CD14-positive monocyte (primary cell): ENCODE results near the gene DIPK1C. TPM values are rescaled to one million over a fixed set of nuclear protein-coding genes. Genes with fewer than 3 reads are reported as not detected.

Experiments used
- DNase-seq, 3 donors: peaks; one replicate each; pipeline ENCODE4 v3.0.0-alpha.2; 2011 to 2022
- H2AFZ ChIP-seq: 2 replicates; pipeline ENCODE4 v1.6.0; 2012; ENCODE audit warnings: mild to moderate bottlenecking, low read depth, low read length, inconsistent platforms; ENCODE audit not compliant: insufficient read depth, poor library complexity, severe bottlenecking
- H3K27ac ChIP-seq, 2 donors: 1 replicate in 1 of 2; 2 replicates in 1 of 2; pipeline ENCODE4 v1.5.1; 2012 to 2013; ENCODE audit warnings: low read length in 2 of 2, control low read depth in 1 of 2, inconsistent platforms in 1 of 2, low read depth in 1 of 2, mild to moderate bottlenecking in 1 of 2
- H3K27me3 ChIP-seq, 2 donors: one replicate each; pipeline versions ENCODE4 v1.6.0 to v1.6.1; 2011 to 2013; ENCODE audit warnings: low read length in 2 of 2; ENCODE audit not compliant: control insufficient read depth in 2 of 2, insufficient read depth in 2 of 2
- H3K36me3 ChIP-seq, 2 donors: replicated peaks in 1 of 2; 1 replicate in 1 of 2; 2 replicates in 1 of 2; pipeline versions ENCODE4 v1.5.1 to v1.6.1; 2012 to 2013; ENCODE audit warnings: low read length in 2 of 2, control low read depth in 1 of 2, inconsistent platforms in 1 of 2, mild to moderate bottlenecking in 1 of 2; ENCODE audit not compliant: insufficient read depth in 2 of 2, control insufficient read depth in 1 of 2
- H3K4me1 ChIP-seq, 2 donors: 1 replicate in 1 of 2; 2 replicates in 1 of 2; pipeline versions ENCODE4 v1.5.1 to v1.6.1; 2012 to 2013; ENCODE audit warnings: low read length in 2 of 2, control low read depth in 1 of 2, inconsistent platforms in 1 of 2, mild to moderate bottlenecking in 1 of 2, moderate library complexity in 1 of 2; ENCODE audit not compliant: insufficient read depth in 2 of 2, control insufficient read depth in 1 of 2
- H3K4me2 ChIP-seq: replicated peaks from 2 replicates; pipeline ENCODE3; 2012; ENCODE audit warnings: low read length, moderate library complexity, mild to moderate bottlenecking; ENCODE audit not compliant: poor library complexity, severe bottlenecking; ENCODE audit errors: extremely low read depth
- H3K4me3 ChIP-seq, 3 experiments: fragments of 200-600 bp in 1 of 3; sonication (generic) in 1 of 3; replicated peaks in 1 of 3; 1 replicate in 2 of 3; 2 replicates in 1 of 3; pipeline ENCODE4 v1.5.1; 2011 to 2013; ENCODE audit warnings: low read length in 3 of 3, mild to moderate bottlenecking in 3 of 3, control low read depth in 2 of 3, low read depth in 2 of 3, inconsistent platforms in 1 of 3, moderate library complexity in 1 of 3
- H3K79me2 ChIP-seq: 2 replicates; pipeline ENCODE4 v1.6.0; 2012; ENCODE audit warnings: mild to moderate bottlenecking, control low read depth, inconsistent platforms, low read length, moderate library complexity; ENCODE audit not compliant: insufficient read depth
- H3K9ac ChIP-seq: 2 replicates; pipeline ENCODE4 v1.6.0; 2017; ENCODE audit warnings: low read length, mild to moderate bottlenecking; ENCODE audit not compliant: insufficient read depth, poor library complexity, severe bottlenecking
- H3K9me3 ChIP-seq, 2 donors: replicated peaks in 1 of 2; 1 replicate in 1 of 2; 2 replicates in 1 of 2; pipeline versions ENCODE4 v1.5.1 to v1.6.1; 2012 to 2013; ENCODE audit warnings: low read length in 2 of 2, control low read depth in 1 of 2; ENCODE audit not compliant: control insufficient read depth in 1 of 2, insufficient read depth in 1 of 2
- H4K20me1 ChIP-seq: 2 replicates; pipeline ENCODE4 v1.6.0; 2012; ENCODE audit warnings: mild to moderate bottlenecking, low read length, control low read depth, moderate library complexity; ENCODE audit not compliant: insufficient read depth
- H3K27ac Mint-ChIP-seq, 7 donors: one replicate each; pipeline ENCODE4 v1.8.0; 2020; ENCODE audit warnings: mild to moderate bottlenecking in 7 of 7, mixed read lengths in 7 of 7, moderate library complexity in 6 of 7, inconsistent platforms in 2 of 7
- H3K27me3 Mint-ChIP-seq, 3 donors: one replicate each; pipeline ENCODE4 v1.8.0; 2021 to 2022; ENCODE audit warnings: low read depth in 3 of 3, mild to moderate bottlenecking in 3 of 3, mixed read lengths in 3 of 3, moderate library complexity in 3 of 3, inconsistent platforms in 1 of 3
- H3K36me3 Mint-ChIP-seq, 2 donors: one replicate each; pipeline ENCODE4 v1.8.0; 2020; ENCODE audit warnings: mixed read lengths in 2 of 2, inconsistent platforms in 1 of 2, mild to moderate bottlenecking in 1 of 2
- H3K4me1 Mint-ChIP-seq: one replicate; pipeline ENCODE4 v1.8.0; 2020; ENCODE audit warnings: mild to moderate bottlenecking, mixed read lengths
- H3K4me3 Mint-ChIP-seq, 2 donors: one replicate each; pipeline ENCODE4 v1.8.0; 2020; ENCODE audit warnings: mild to moderate bottlenecking in 2 of 2, mixed read lengths in 2 of 2, moderate library complexity in 1 of 2
- H3K9me3 Mint-ChIP-seq, 7 donors: one replicate each; pipeline ENCODE4 v1.8.0; 2020 to 2022; ENCODE audit warnings: mixed read lengths in 7 of 7, mild to moderate bottlenecking in 6 of 7, moderate library complexity in 6 of 7, inconsistent platforms in 2 of 7
- CTCF ChIP-seq: fragments of 200-600 bp; IDR thresholded peaks from one replicate; pipeline ENCODE4 v1.8.0; 2022; ENCODE audit warnings: antibody characterized with exemption, mild to moderate bottlenecking
- WGBS: methylation state at CpG from one replicate; pipeline ENCODE4 v1.1.5; 2013; ENCODE audit warnings: missing lambda C conversion rate; ENCODE audit not compliant: insufficient coverage; 5-methylcytosine and 5-hydroxymethylcytosine counted together
- intact Hi-C, 2 donors: fragments of 100-400 bp; cut with micrococcal nuclease; formaldehyde crosslinking; loops; one replicate each; pipeline versions ENCODE4 v1.15.0 to v1.15.1; 2023
- polyA plus RNA-seq, 3 donors: library from polyadenylated mRNA; depleted of rRNA in 1 of 3; unstranded in 2 of 3; stranded (reverse) in 1 of 3; fragments of 300-500 nt in 2 of 3; fragments of >200 nt in 1 of 3; fragmentation: Illumina TruSeq in 2 of 3; gene quantifications; 1 replicate in 2 of 3; 2 replicates in 1 of 3; pipeline ENCODE4 v1.2.3, GENCODE V29; 2012 to 2021

The DIPK1C gene
- polyA plus RNA-seq, 3 donors = not detected

- Mint-ChIP-seq H3K4me1 (peaks cover 63% of the 10 kb centered on the region), H3K27me3 (peaks cover 0 to 7% (median 5%) of the 10 kb centered on the region in 3 donors), H3K9me3 (no peaks in the 10 kb centered on the region), H3K4me3 (peak overlapping the region in 1 of 2 donors; percentile 26), H3K36me3 (no peaks in the 10 kb centered on the region), H3K27ac (peak overlapping the region in 4 of 7 donors; percentile 35 to 83 (median 56))
- H3K27me3 ChIP-seq = no peaks in the 10 kb centered on the region
- 44% methylated on average over 12 of the region's 16 CpGs for WGBS
- H3K9me3 ChIP-seq = no peaks in the 10 kb centered on the region
- peak overlapping the region; percentile 3 for H2AFZ ChIP-seq
- DNase-seq = peak in 2 of 3 donors; percentile 7 to 42
- peak overlapping the region in 1 of 2 donors; percentile 38 for H3K27ac ChIP-seq
- no peak for TF ChIP-seq CTCF
- intact Hi-C loops = no loop called here
- no peak overlapping the region for H3K9ac ChIP-seq
- no peaks in the 10 kb centered on the region for H4K20me1 ChIP-seq
- H3K4me3 ChIP-seq = peak overlapping the region in 1 of 3 experiments; percentile 34
- H3K36me3 ChIP-seq = no peaks in the 10 kb centered on the region
- H3K4me1 ChIP-seq = peaks cover 68 to 73% of the 10 kb centered on the region in 2 donors
- no peaks in the 10 kb centered on the region for H3K79me2 ChIP-seq
- peak overlapping the region; percentile 24 for H3K4me2 ChIP-seq
Observed at GRCh38 chr18:74396171-74397169, 60.6 kb downstream of the DIPK1C start.

- Histone ChIP-seq H3K4me2 (peak overlapping the region; percentile 4), H3K9ac (no peak overlapping the region), H3K36me3 (no peaks in the 10 kb centered on the region), H3K9me3 (no peaks in the 10 kb centered on the region), H3K4me1 (peaks cover 75 to 79% of the 10 kb centered on the region in 2 donors), H3K27me3 (no peaks in the 10 kb centered on the region), H3K79me2 (no peaks in the 10 kb centered on the region), H3K4me3 (peak overlapping the region in 1 of 3 experiments; percentile 16), H2AFZ (no peak overlapping the region), H3K27ac (peak overlapping the region in 1 of 2 donors; percentile 38), H4K20me1 (no peaks in the 10 kb centered on the region)
- 91% methylated on average over 5 of the region's 9 CpGs for WGBS
- H3K36me3 Mint-ChIP-seq = no peaks in the 10 kb centered on the region
- no peak overlapping the region for H3K4me3 Mint-ChIP-seq
- peak overlapping the region in 4 of 7 donors; percentile 28 to 70 (median 56) for H3K27ac Mint-ChIP-seq
- no peak for DNase-seq
- H3K4me1 Mint-ChIP-seq = peaks cover 70% of the 10 kb centered on the region
- peaks cover 0 to 7% (median 5%) of the 10 kb centered on the region in 3 donors for H3K27me3 Mint-ChIP-seq
- no peaks in the 10 kb centered on the region for H3K9me3 Mint-ChIP-seq
- no peak for TF ChIP-seq CTCF
- intact Hi-C loops = no loop called here
Observed at GRCh38 chr18:74395648-74396154, 61.4 kb downstream of the DIPK1C start.
